Immature natural killer cell (primary cell): ENCODE data around the gene CKS2. TPM values are rescaled to one million over a fixed set of nuclear protein-coding genes. Genes with fewer than 3 reads are reported as not detected.
"Not testable (repeated sequence)": the region's sequence is repeated elsewhere in the genome, so short reads cannot be mapped to it uniquely, and the experiment has no call there.

ENCODE experiments used
- DNase-seq, 3 donors: peaks; one replicate each; pipeline ENCODE4 v3.0.0; 2022; ENCODE audit warnings: mixed read lengths in 1 of 3
- H3K27ac Mint-ChIP-seq, 6 donors: one replicate each; pipeline ENCODE4 v1.8.0; 2020; ENCODE audit warnings: mixed read lengths in 6 of 6, mild to moderate bottlenecking in 5 of 6, inconsistent platforms in 4 of 6, moderate library complexity in 3 of 6
- H3K27me3 Mint-ChIP-seq, 3 donors: one replicate each; pipeline ENCODE4 v1.8.0; 2020 to 2021; ENCODE audit warnings: low read depth in 3 of 3, mild to moderate bottlenecking in 3 of 3, mixed read lengths in 3 of 3, moderate library complexity in 3 of 3, inconsistent platforms in 1 of 3
- H3K36me3 Mint-ChIP-seq, 3 donors: one replicate each; pipeline ENCODE4 v1.8.0; 2020; ENCODE audit warnings: mixed read lengths in 3 of 3, inconsistent platforms in 2 of 3, mild to moderate bottlenecking in 2 of 3
- H3K4me1 Mint-ChIP-seq, 2 donors: one replicate each; pipeline ENCODE4 v1.8.0; 2020; ENCODE audit warnings: inconsistent platforms in 2 of 2, mild to moderate bottlenecking in 2 of 2, mixed read lengths in 2 of 2, moderate library complexity in 1 of 2
- H3K4me3 Mint-ChIP-seq, 5 donors: one replicate each; pipeline ENCODE4 v1.8.0; 2020; ENCODE audit warnings: mild to moderate bottlenecking in 5 of 5, mixed read lengths in 5 of 5, inconsistent platforms in 3 of 5, moderate library complexity in 3 of 5
- H3K9me3 Mint-ChIP-seq, 6 donors: one replicate each; pipeline ENCODE4 v1.8.0; 2020; ENCODE audit warnings: mild to moderate bottlenecking in 6 of 6, mixed read lengths in 6 of 6, inconsistent platforms in 4 of 6, moderate library complexity in 3 of 6
- polyA plus RNA-seq, 3 donors: library from polyadenylated mRNA; unstranded; fragments of 300-500 nt; fragmentation: Illumina TruSeq; gene quantifications; one replicate each; pipeline ENCODE4 v1.2.3, GENCODE V29; 2021

The CKS2 gene
- polyA plus RNA-seq, result 10 to 100 TPM; 34.4 to 48.9 (median 45.9) TPM

- DNase-seq, result peak; percentile 100
- Mint-ChIP-seq H3K36me3 (peaks cover 0 to 9% (median 6%) of the 10 kb centered on the region in 3 donors), H3K27me3 (peaks cover 10 to 15% (median 13%) of the 10 kb centered on the region in 3 donors), H3K4me3 (peak within 1 kb of the TSS; percentile 83 to 98 (median 94)), H3K9me3 (no peaks in the 10 kb centered on the region), H3K27ac (peak within 1 kb of the TSS; percentile 98 to 100 (median 99)), H3K4me1 (peaks cover 34 to 51% of the 10 kb centered on the region in 2 donors)
Observed at GRCh38 chr9:89310475-89311345, at the start of gene CKS2. TSS of gene CKS2 (plus strand) at chr9:89311195. CDS start at chr9:89311293, 98 bp downstream.

- no peak overlapping the region for H3K27ac Mint-ChIP-seq
- no peak overlapping the region for H3K4me3 Mint-ChIP-seq
- H3K4me1 Mint-ChIP-seq, result no peaks in the 10 kb centered on the region
- peaks cover 10 to 20% (median 18%) of the 10 kb centered on the region in 3 donors for H3K36me3 Mint-ChIP-seq
- H3K9me3 Mint-ChIP-seq, result peaks cover 12 to 37% (median 25%) of the 10 kb centered on the region in 6 donors
- H3K27me3 Mint-ChIP-seq, result peaks cover 7 to 23% (median 11%) of the 10 kb centered on the region in 3 donors
- DNase-seq, result no peak
Observed at GRCh38 chr9:89273528-89274279, 37.3 kb upstream of the CKS2 start.

- Mint-ChIP-seq H3K27ac (no peak overlapping the region), H3K36me3 (peaks cover 10 to 20% (median 18%) of the 10 kb centered on the region in 3 donors), H3K4me1 (peaks cover 3 to 9% of the 10 kb centered on the region in 2 donors), H3K4me3 (no peak overlapping the region), H3K9me3 (peaks cover 12 to 37% (median 25%) of the 10 kb centered on the region in 6 donors), H3K27me3 (peaks cover 6 to 16% (median 11%) of the 10 kb centered on the region in 3 donors)
- no peak for DNase-seq
Observed at GRCh38 chr9:89274838-89275237, 36.2 kb upstream of the CKS2 start.

- H3K4me1 Mint-ChIP-seq, result peaks cover 4 to 13% of the 10 kb centered on the region in 2 donors
- H3K4me3 Mint-ChIP-seq, H3K27ac Mint-ChIP-seq, DNase-seq: not testable (repeated sequence)
- peaks cover 12 to 37% (median 25%) of the 10 kb centered on the region in 6 donors for H3K9me3 Mint-ChIP-seq
- peaks cover 2 to 16% (median 11%) of the 10 kb centered on the region in 3 donors for H3K27me3 Mint-ChIP-seq
- H3K36me3 Mint-ChIP-seq, result peaks cover 10 to 20% (median 18%) of the 10 kb centered on the region in 3 donors
Observed at GRCh38 chr9:89276040-89276439, 35.0 kb upstream of the CKS2 start.

GRCh38 chr9:89277043-89277442 lies 34.0 kb upstream of the CKS2 start:
- no peak for DNase-seq
- H3K27ac Mint-ChIP-seq, result no peak overlapping the region

GRCh38 chr9:89277454-89277853 lies 33.5 kb upstream of the CKS2 start:
- Mint-ChIP-seq H3K27ac (no peak overlapping the region), H3K4me1 (peaks cover 10 to 13% of the 10 kb centered on the region in 2 donors), H3K27me3 (peaks cover 0 to 11% (median 10%) of the 10 kb centered on the region in 3 donors), H3K9me3 (peaks cover 7 to 35% (median 24%) of the 10 kb centered on the region in 6 donors), H3K4me3 (no peak overlapping the region), H3K36me3 (peaks cover 13 to 16% (median 14%) of the 10 kb centered on the region in 3 donors)
- DNase-seq, result no peak

More at GRCh38 chr9:89277043-89277442, 34.0 kb upstream of the CKS2 start:
- Mint-ChIP-seq H3K4me1 (peaks cover 8 to 13% of the 10 kb centered on the region in 2 donors), H3K36me3 (peaks cover 13 to 16% (median 14%) of the 10 kb centered on the region in 3 donors), H3K4me3 (no peak overlapping the region), H3K27me3 (peaks cover 0 to 11% (median 11%) of the 10 kb centered on the region in 3 donors), H3K9me3 (peaks cover 7 to 37% (median 25%) of the 10 kb centered on the region in 6 donors)

GRCh38 chr9:89278551-89278950 lies 32.4 kb upstream of the CKS2 start:
- no peak for DNase-seq
- peaks cover 0 to 24% (median 13%) of the 10 kb centered on the region in 6 donors for H3K9me3 Mint-ChIP-seq
- H3K4me3 Mint-ChIP-seq, result no peak overlapping the region
- H3K36me3 Mint-ChIP-seq, result peaks cover 5 to 8% (median 6%) of the 10 kb centered on the region in 3 donors
- peaks cover 13% of the 10 kb centered on the region in 2 donors for H3K4me1 Mint-ChIP-seq
- H3K27ac Mint-ChIP-seq, result no peak overlapping the region
- H3K27me3 Mint-ChIP-seq, result peaks cover 0 to 8% (median 8%) of the 10 kb centered on the region in 3 donors

- Mint-ChIP-seq H3K27me3 (peaks cover 0 to 8% (median 4%) of the 10 kb centered on the region in 3 donors), H3K27ac (no peak overlapping the region), H3K4me1 (peaks cover 13% of the 10 kb centered on the region in 2 donors), H3K36me3 (peaks cover 4 to 10% (median 5%) of the 10 kb centered on the region in 3 donors), H3K4me3 (no peak overlapping the region), H3K9me3 (peaks cover 0 to 18% (median 7%) of the 10 kb centered on the region in 6 donors)
- DNase-seq, result peak; percentile 7 to 21 (median 19)
Observed at GRCh38 chr9:89278997-89279739, 31.8 kb upstream of the CKS2 start.

- H3K27me3 Mint-ChIP-seq, result peaks cover 0 to 4% (median 0%) of the 10 kb centered on the region in 3 donors
- no peak for DNase-seq
- no peak overlapping the region for H3K27ac Mint-ChIP-seq
- H3K4me3 Mint-ChIP-seq, result peak overlapping the region in 1 of 5 donors; percentile 49
- peaks cover 0 to 4% (median 0%) of the 10 kb centered on the region in 6 donors for H3K9me3 Mint-ChIP-seq
- H3K4me1 Mint-ChIP-seq, result peaks cover 13% of the 10 kb centered on the region in 2 donors
- peaks cover 4 to 14% (median 8%) of the 10 kb centered on the region in 3 donors for H3K36me3 Mint-ChIP-seq
Observed at GRCh38 chr9:89281106-89281505, 29.9 kb upstream of the CKS2 start.

GRCh38 chr9:89282248-89282968 lies 28.6 kb upstream of the CKS2 start:
- H3K4me1 Mint-ChIP-seq, result peaks cover 13% of the 10 kb centered on the region in 2 donors
- not testable (repeated sequence) for H3K27me3 Mint-ChIP-seq, H3K27ac Mint-ChIP-seq, H3K9me3 Mint-ChIP-seq
- H3K4me3 Mint-ChIP-seq, result peak overlapping the region; percentile 47 to 65 (median 60)
- H3K36me3 Mint-ChIP-seq, result peaks cover 4 to 19% (median 12%) of the 10 kb centered on the region in 3 donors
- DNase-seq, result peak in 2 of 3 donors; percentile 13 to 16

- Mint-ChIP-seq H3K4me1 (peaks cover 11 to 13% of the 10 kb centered on the region in 2 donors), H3K36me3 (peaks cover 4 to 29% (median 17%) of the 10 kb centered on the region in 3 donors), H3K27ac (no peak overlapping the region), H3K27me3 (peaks cover 0 to 2% (median 0%) of the 10 kb centered on the region in 3 donors), H3K9me3 (no peaks in the 10 kb centered on the region), H3K4me3 (peak overlapping the region in 2 of 5 donors; percentile 0 to 7)
- no peak for DNase-seq
Observed at GRCh38 chr9:89284076-89284475, 26.9 kb upstream of the CKS2 start.

GRCh38 chr9:89291741-89292140 lies 19.3 kb upstream of the CKS2 start:
- no peak overlapping the region for H3K27ac Mint-ChIP-seq
- no peak for DNase-seq

More at GRCh38 chr9:89291741-89292140, 19.3 kb upstream of the CKS2 start:
- Mint-ChIP-seq H3K4me1 (no peaks in the 10 kb centered on the region), H3K27me3 (peaks cover 2 to 5% (median 4%) of the 10 kb centered on the region in 3 donors), H3K9me3 (peaks cover 0 to 9% (median 0%) of the 10 kb centered on the region in 6 donors), H3K36me3 (peaks cover 0 to 21% (median 13%) of the 10 kb centered on the region in 3 donors), H3K4me3 (no peak overlapping the region)
